ENCODE measurements around the gene MSANTD7.
A peak's percentile ranks its signal among the peaks of the same experiment; 100 is the strongest.

The MSANTD7 gene

GRCh38 chr10:14822879-14823755 lies 15.0 kb upstream of the MSANTD7 start:
- peak; percentile 27 for DNase-seq (ENCODE audit: extremely low read depth, low read depth)
- TF ChIP-seq, protein P1, sequence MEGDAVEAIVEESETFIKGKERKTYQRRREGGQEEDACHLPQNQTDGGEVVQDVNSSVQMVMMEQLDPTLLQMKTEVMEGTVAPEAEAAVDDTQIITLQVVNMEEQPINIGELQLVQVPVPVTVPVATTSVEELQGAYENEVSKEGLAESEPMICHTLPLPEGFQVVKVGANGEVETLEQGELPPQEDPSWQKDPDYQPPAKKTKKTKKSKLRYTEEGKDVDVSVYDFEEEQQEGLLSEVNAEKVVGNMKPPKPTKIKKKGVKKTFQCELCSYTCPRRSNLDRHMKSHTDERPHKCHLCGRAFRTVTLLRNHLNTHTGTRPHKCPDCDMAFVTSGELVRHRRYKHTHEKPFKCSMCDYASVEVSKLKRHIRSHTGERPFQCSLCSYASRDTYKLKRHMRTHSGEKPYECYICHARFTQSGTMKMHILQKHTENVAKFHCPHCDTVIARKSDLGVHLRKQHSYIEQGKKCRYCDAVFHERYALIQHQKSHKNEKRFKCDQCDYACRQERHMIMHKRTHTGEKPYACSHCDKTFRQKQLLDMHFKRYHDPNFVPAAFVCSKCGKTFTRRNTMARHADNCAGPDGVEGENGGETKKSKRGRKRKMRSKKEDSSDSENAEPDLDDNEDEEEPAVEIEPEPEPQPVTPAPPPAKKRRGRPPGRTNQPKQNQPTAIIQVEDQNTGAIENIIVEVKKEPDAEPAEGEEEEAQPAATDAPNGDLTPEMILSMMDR (IDR thresholded peaks at IDR 0.05; ENCODE audit: low read depth, low read length) = peak; percentile 81

DNA sequence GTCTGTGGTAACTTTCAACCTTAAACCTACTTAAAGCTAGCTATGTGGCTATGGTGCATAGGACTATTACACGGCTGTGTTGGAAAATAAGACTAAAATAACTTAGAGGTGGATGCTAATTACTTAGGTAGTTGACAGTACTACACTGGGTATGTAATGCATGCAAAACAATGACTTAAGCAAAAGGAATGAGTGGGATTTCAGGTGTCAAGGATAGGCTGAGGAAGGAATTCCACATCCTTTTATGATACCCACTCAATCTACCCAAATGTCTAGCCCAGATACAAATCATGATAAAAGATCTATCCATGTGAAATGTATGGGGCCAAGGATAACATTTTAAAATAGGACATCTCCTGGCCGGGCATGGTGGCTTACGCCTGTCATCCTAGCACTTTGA lies 14.1 kb upstream of the MSANTD7 start:
- DNase-seq (ENCODE audit: extremely low read depth, low read depth) = no peak
- TF ChIP-seq, protein P1 (IDR thresholded peaks at IDR 0.05; ENCODE audit: low read depth, low read length) = no peak

GRCh38 chr10:14826076-14826829 lies 11.9 kb upstream of the MSANTD7 start:
- TF ChIP-seq, protein P1 (IDR thresholded peaks at IDR 0.05; ENCODE audit: low read depth, low read length) = no peak
- DNase-seq (ENCODE audit: extremely low read depth, low read depth) = no peak

GRCh38 chr10:14833106-14833505 lies 5.0 kb upstream of the MSANTD7 start:
- no peak for DNase-seq (ENCODE audit: extremely low read depth, low read depth)
- TF ChIP-seq, protein P1 (IDR thresholded peaks at IDR 0.05; ENCODE audit: low read depth, low read length) = no peak

- no peak for DNase-seq (ENCODE audit: extremely low read depth, low read depth)
- TF ChIP-seq, protein P1 (IDR thresholded peaks at IDR 0.05; ENCODE audit: low read depth, low read length) = no peak
Observed at GRCh38 chr10:14836208-14836607, 1.9 kb upstream of the MSANTD7 start.

DNA sequence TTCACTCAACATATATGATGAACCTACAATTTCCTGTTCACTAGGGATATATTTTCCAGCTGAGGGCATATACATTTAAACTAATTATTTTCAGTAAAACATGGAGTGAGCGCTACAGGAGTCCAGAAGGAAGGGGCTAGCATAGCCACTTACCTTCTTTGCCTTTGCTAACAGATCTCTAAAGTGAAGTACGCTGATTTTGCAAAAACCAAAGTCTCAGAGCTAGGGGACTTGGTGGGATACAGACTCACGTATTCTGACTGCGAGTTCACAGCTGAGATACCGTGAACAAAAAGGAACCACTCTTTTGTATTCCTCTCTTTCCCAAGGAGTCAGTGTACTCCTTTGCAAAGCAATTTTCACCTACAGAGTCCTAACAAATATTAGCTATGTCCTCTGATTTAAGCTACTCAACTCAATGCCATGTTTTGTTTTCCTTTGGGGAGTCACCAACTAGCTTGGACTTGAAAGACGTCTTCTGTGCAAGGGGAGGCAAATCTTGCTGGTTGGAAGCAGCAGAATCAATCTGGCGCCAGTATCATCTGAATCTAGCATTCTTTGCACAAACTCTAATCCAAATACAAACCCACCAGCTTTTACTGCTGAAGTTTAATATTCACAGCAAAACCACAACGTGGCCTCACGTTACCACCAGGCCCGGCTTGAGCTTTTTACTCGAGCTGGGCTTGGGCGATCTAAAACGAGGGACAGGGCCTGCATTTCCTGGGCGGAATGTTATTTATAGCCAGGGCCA lies 926 bp upstream of the MSANTD7 start:
- TF ChIP-seq, protein P1 (IDR thresholded peaks at IDR 0.05; ENCODE audit: low read depth, low read length) = no peak
- DNase-seq (ENCODE audit: extremely low read depth, low read depth) = peak; percentile 11

All from AG09319 (cell line).